ENCODE data around the gene CSTPP1.
A peak's percentile ranks its signal among the peaks of the same experiment; 100 is the strongest.

The CSTPP1 gene

GRCh38 chr11:47125083-47125482, 188.5 kb downstream of the CSTPP1 start:
- no peak for DNase-seq (ENCODE audit: low read depth in 1 of 2, low spot score in 1 of 2)

GRCh38 chr11:47127213-47127612, 190.7 kb downstream of the CSTPP1 start:
- DNase-seq (ENCODE audit: low read depth in 1 of 2, low spot score in 1 of 2), result no peak

- no peak for DNase-seq (ENCODE audit: low read depth in 1 of 2, low spot score in 1 of 2)
Measured at GRCh38 chr11:47130543-47130942, 194.0 kb downstream of the CSTPP1 start.

GRCh38 chr11:47131136-47131535, 194.6 kb downstream of the CSTPP1 start:
- no peak for DNase-seq (ENCODE audit: low read depth in 1 of 2, low spot score in 1 of 2)

GRCh38 chr11:47132490-47132889, 195.9 kb downstream of the CSTPP1 start:
- DNase-seq (ENCODE audit: low read depth in 1 of 2, low spot score in 1 of 2), result no peak

GRCh38 chr11:47132981-47133380, 196.4 kb downstream of the CSTPP1 start:
- DNase-seq (ENCODE audit: low read depth in 1 of 2, low spot score in 1 of 2), result no peak

- DNase-seq (ENCODE audit: low read depth in 1 of 2, low spot score in 1 of 2), result no peak
Measured at GRCh38 chr11:47136327-47136726, 199.8 kb downstream of the CSTPP1 start.

- DNase-seq (ENCODE audit: low read depth in 1 of 2, low spot score in 1 of 2), result no peak
Measured at GRCh38 chr11:47136921-47137320, 200.4 kb downstream of the CSTPP1 start.

DNA sequence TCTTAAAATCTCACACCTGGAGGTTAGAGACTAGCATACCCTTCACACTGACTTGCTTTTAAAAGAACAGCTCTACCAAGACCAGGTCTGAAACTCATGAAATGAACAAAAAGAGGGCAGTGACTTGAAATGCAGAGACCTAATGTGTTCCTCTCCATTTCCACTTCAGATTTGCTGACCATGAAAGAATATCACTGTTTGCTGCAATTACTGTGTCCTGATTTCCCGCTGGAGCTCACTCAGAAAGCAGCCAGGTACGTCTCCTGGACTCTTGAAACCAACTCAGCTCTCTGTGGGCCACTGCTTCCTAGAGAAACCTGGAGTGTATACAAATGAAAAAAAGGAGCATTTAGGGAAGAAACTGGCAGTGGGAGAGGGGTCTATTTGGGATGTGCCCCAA, 200.9 kb downstream of the CSTPP1 start:
- DNase-seq (ENCODE audit: low read depth in 1 of 2, low spot score in 1 of 2), result no peak

DNA sequence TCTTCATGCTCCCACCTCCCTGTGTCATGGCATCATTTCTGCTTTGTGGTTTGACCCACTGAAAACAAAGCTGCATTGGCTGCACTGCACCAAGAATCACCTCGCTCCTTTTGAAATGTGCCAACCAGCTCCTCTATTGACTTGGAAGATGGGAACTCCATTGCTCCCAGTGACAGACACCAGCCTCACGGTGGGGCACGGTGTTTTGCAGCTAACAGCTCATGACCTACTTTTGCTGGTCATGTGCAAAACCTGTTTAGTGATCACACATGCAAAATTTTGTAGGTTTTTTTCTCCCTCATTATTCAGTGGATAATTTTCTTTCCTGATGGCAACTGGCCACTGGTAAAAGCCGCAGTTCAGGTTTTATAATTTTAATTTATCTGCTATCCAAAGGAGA, 203.3 kb downstream of the CSTPP1 start:
- no peak for DNase-seq (ENCODE audit: low read depth in 1 of 2, low spot score in 1 of 2)

GRCh38 chr11:47143322-47143721, 206.8 kb downstream of the CSTPP1 start:
- no peak for DNase-seq (ENCODE audit: low read depth in 1 of 2, low spot score in 1 of 2)

DNA sequence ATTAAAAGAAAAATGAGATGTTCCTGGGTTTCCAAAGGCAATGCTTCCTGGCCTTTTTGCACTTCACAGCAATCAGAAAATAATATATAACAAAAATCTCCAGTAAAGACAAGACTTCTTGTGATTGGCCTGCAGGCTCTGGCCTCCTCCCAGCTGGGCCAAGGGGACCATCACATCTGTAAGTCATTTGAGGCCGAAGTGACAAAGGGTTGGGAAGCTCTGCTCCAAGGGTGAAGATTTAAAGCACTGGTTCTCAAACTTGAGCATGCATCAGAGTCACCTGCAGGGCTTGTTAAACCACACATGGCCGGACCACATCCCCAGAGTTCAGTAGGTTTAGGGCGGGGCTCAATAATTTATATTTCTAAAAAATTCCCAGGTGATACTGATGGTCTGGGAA, 208.0 kb downstream of the CSTPP1 start:
- DNase-seq (ENCODE audit: low read depth in 1 of 2, low spot score in 1 of 2), result no peak

DNA sequence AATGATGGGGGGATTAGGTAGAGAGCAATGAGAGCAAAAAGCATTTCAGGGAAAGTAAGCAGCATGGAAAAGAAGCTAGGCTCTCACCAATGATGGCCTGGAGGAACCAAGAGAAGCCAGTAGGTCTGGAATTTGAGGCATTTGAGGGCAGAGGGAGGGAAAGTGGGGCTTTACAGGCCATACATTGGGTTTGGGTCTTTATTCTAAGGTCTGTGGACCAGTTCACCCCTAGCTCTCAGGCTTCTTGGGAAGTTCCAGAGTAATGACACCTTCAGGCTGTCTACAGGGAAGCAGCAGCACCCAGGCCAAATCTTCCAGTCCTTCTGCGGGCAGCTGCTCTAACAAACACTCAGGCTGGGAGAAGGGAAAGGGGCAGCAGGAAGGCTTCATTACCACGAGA, 210.7 kb downstream of the CSTPP1 start:
- DNase-seq (ENCODE audit: low read depth in 1 of 2, low spot score in 1 of 2), result no peak

DNA sequence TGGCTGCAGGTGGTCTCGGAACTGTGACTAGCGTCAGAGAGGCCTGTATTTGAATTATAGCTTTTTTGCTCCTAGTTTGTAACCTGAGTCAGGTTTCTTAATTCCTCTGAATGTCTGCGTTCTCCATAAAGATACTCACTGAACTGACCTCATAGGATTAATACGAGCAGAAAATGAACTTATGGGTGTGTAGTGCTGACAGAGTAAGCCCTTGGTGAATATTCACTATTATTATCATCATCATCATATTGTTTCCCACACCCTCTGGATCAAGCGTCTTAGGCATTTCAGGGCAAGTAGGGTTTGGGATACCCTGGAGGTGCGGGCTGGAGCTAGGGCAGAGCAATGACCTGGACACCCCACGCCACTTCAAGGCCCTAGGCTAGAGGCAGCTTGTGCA, 211.1 kb downstream of the CSTPP1 start:
- DNase-seq (ENCODE audit: low read depth in 1 of 2, low spot score in 1 of 2), result no peak

DNA sequence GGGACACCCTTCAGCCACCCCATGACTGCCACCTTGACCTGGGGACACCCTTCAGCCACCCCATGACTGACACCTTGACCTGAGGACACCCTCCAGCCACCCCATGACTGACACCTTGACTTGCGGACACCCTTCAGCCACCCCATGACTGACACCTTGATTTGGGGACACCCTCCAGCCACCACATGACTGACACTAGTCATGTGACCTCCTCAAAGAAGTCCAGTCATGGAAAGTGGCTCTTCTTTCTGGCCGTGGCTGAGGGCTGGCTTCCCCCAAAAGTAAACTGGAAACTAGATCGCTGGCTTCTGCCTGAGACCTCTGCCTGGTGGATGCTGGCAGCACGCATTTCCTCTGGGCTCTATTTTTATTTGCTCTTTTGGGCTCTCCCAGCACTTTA, 211.7 kb downstream of the CSTPP1 start:
- DNase-seq (ENCODE audit: low read depth in 1 of 2, low spot score in 1 of 2), result no peak

- DNase-seq (ENCODE audit: low read depth in 1 of 2, low spot score in 1 of 2), result no peak
Measured at GRCh38 chr11:47148903-47149531, 212.5 kb downstream of the CSTPP1 start.

DNA sequence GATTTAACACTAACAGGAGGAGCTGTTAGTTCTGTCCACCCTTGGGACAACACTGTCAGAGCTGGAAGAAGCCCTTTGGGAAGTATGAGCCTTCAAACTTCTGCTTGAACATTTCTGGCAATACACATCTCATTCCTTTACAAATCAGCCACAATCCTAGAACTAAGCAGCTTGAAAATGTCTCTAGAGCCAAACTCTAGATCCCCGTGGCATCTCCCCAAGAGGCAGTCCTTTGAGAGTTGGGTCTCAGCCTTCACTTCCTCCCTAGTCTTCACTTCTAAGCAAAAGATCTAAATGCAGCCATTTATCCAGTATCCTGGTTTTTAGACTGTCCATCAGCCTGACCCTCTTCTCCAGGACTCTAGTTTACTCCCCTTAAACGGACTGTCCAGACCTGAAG, 213.2 kb downstream of the CSTPP1 start:
- no peak for DNase-seq (ENCODE audit: low read depth in 1 of 2, low spot score in 1 of 2)

- DNase-seq (ENCODE audit: low read depth in 1 of 2, low spot score in 1 of 2), result no peak
Measured at GRCh38 chr11:47152126-47152952, 215.8 kb downstream of the CSTPP1 start.

DNA sequence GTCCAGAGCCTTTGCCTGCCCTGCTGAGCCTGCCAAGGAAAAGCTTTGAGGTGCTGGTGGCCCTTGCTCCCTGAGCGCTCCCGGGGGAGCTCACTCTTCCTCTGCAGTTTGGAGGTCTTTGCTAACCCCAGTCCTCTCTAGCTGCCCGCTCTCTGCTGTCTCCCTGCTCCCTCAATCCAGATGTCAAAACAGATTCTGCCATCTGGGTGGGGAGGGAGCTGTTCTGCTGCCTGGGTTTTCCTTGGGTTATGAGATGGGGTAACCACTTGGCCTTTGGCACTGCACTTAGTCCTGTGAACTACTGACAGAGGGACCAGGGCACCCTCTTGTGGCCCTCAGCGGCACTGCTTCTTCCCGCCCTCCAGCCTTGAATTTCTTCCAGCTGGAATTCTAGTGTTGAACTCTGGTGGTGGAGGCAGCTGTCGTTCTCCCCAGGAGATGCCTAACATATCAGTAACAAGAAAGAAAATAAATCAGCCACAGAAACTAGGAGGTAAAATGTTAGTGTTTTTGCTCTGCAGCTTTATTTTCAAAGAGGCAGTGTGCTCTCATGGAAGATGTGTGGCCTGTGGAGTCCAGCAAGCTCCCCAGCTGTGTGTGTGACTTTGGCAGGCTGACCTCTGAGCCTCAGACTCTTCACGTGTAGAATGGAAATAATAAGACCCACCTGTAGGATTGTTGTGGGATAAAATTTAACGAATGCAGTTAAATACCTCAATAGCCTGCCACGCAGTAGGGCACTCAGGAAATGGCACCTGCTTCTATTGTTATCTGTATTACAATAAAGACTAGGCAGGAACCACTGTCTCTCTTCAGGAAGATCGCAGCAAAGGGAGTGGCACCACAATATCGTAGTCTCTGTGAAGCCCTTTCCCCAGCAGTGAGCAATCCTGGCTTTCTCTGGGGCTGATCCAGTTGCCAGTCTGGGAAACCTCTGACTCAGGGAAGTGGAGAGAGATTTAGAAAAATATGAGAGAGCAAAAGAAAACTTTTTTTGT, 216.7 kb downstream of the CSTPP1 start:
- DNase-seq (ENCODE audit: low read depth in 1 of 2, low spot score in 1 of 2), result peak in 1 of 2 donors; percentile 35

DNA sequence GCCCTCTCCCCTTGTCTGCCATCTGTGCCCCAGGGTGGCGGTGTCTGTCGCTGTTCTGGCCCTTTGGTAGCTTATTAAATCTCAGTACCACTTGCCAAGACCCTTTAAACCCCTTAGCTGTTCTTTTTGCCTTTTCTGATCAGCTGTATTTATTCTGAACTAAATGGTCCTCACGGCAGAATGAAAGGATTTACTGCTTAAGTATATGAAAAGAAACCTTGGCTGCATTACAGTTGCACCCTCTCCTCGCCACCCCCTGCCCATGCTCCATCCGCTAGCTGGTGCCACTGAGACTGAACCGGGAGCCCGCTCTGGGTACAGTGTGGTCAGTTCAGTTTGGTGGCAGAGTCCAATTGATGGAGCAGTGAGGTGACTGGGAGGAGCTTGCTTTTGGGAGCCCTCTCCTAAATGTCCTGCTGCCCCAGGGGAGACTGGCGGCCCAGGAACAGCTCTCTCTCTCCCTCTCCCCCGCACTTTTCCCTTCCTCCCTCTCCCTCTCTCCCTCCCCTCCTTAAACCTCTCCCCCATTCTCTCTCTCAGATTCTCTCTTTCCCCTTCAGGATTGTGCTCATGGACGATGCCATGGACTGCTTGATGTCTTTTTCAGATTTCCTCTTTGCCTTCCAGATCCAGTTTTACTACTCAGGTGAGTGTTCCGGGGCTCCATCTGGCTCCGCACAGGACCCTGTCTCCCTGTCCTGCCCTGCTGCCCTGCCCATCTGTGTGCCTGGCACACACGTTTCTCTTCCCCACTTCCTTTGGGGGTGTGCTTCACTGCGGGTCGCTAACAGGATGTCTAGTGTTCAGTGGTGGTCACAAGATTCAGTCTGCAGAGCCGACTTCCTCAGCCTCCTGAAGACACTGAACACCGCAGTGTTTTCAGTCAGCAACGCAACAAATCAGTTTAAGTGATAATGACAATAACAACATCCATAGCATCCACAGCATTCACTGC, 218.3 kb downstream of the CSTPP1 start:
- no peak for DNase-seq (ENCODE audit: low read depth in 1 of 2, low spot score in 1 of 2)
